ENCODE measurements around the gene MTMR12. TPM values are rescaled to one million over a fixed set of nuclear protein-coding genes. Genes with fewer than 3 reads are reported as not detected.

Gene MTMR12
- total RNA-seq, 4 donors from 2014 or later, result 13.8 to 27.5 (median 17.4) TPM

DNA sequence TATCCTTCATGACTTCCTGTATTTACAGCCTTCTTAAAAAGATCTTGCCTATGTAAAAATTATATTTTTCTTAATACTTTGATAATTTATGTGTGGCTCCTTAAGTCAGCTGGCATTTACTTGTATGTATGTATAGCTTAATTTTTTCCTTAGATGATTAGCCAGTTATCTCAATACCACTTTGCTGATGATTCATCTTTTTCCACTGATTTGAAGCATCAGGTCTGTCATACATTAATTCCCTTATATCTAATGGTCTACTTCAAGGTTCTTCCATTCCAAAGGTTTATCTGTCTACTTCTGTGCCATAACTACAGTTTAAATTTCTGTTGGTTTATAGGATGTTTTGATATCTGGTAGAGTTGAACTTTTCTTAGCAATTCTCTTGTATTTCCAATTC is 44.9 kb upstream of the MTMR12 start:
- H3K36me3 ChIP-seq, result peaks cover 0 to 100% (median 14%) of the 10 kb centered on the region in 3 donors
- H3K27me3 ChIP-seq, result no peaks in the 10 kb centered on the region
- no peaks in the 10 kb centered on the region for H3K9me3 ChIP-seq
- no peaks in the 10 kb centered on the region for H3K4me1 ChIP-seq
- H3K4me3 ChIP-seq, result no peak overlapping the region
- no peak overlapping the region for H3K27ac ChIP-seq
- TF ChIP-seq, protein P1, sequence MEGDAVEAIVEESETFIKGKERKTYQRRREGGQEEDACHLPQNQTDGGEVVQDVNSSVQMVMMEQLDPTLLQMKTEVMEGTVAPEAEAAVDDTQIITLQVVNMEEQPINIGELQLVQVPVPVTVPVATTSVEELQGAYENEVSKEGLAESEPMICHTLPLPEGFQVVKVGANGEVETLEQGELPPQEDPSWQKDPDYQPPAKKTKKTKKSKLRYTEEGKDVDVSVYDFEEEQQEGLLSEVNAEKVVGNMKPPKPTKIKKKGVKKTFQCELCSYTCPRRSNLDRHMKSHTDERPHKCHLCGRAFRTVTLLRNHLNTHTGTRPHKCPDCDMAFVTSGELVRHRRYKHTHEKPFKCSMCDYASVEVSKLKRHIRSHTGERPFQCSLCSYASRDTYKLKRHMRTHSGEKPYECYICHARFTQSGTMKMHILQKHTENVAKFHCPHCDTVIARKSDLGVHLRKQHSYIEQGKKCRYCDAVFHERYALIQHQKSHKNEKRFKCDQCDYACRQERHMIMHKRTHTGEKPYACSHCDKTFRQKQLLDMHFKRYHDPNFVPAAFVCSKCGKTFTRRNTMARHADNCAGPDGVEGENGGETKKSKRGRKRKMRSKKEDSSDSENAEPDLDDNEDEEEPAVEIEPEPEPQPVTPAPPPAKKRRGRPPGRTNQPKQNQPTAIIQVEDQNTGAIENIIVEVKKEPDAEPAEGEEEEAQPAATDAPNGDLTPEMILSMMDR (IDR thresholded peaks at IDR 0.05), result no peak
- TF ChIP-seq POLR2A (IDR thresholded peaks at IDR 0.05), result no peak
- intact Hi-C loops (cut with DNase I), result no loop called here
- DNase-seq, result no peak

DNA sequence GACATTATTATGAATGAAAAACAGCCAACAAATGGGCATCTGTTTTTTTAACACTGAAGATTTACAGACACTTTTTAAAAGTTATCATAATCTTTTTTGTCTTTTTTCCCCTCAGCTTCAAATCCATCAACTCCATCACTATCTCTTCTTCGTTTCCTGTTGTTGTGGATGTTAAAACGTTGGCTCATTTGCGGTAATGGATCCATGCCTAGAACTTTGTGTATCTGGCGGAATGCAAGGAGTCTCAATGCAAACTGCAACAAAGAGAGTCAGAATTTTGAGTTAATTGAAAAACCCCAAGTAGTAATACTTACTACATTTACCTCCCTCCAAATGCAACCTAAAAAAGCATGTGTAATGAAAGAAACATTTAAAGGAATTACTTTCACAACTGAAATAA is 42.9 kb upstream of the MTMR12 start:
- Histone ChIP-seq H3K36me3 (peaks cover 0 to 82% (median 5%) of the 10 kb centered on the region in 3 donors), H3K27ac (no peak overlapping the region), H3K9me3 (no peaks in the 10 kb centered on the region), H3K4me3 (no peak overlapping the region), H3K4me1 (no peaks in the 10 kb centered on the region), H3K27me3 (no peaks in the 10 kb centered on the region)
- 68 to 85% methylated on average over 4 of the region's 4 CpGs for WGBS, 2 donors
- no peak for TF ChIP-seq POLR2A (IDR thresholded peaks at IDR 0.05)
- TF ChIP-seq, protein P1 (IDR thresholded peaks at IDR 0.05), result no peak
- no peak for DNase-seq
- intact Hi-C loops (cut with DNase I), result no loop called here

- no peak for TF ChIP-seq POLR2A (IDR thresholded peaks at IDR 0.05)
- TF ChIP-seq, protein P1 (IDR thresholded peaks at IDR 0.05), result no peak
- WGBS, 2 donors, result 92 to 94% methylated on average over 8 to 9 of the region's 9 CpGs
- Histone ChIP-seq H3K9me3 (no peaks in the 10 kb centered on the region), H3K4me1 (no peaks in the 10 kb centered on the region), H3K36me3 (peaks cover 0 to 60% (median 5%) of the 10 kb centered on the region in 3 donors), H3K4me3 (no peak overlapping the region), H3K27ac (no peak overlapping the region), H3K27me3 (no peaks in the 10 kb centered on the region)
- DNase-seq, result no peak
- intact Hi-C loops (cut with DNase I), result no loop called here
These were observed 40.7 kb upstream of the MTMR12 start for GRCh38 chr5:32353420-32353819.

DNA sequence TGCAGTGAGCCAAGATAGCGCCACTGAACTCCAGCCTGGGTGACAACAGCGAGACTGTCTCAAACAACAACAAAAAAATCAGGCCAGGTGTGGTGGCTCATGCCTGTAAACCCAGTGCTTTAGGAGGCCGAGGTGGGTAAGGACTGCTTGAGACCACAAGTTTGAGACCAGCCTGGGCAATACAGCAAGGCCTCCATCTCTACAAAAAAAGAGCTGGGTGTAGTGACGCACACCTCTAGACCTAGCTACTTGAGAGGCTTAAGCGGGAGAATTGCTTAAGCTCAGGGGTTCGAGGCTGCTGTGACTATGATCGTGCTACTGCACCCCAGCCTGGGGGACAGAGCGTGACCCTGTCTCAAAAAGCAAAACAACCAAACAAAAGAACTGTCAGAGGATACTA is 39.9 kb upstream of the MTMR12 start:
- H3K9me3 ChIP-seq, result no peaks in the 10 kb centered on the region
- H3K4me3 ChIP-seq, result no peak overlapping the region
- no peaks in the 10 kb centered on the region for H3K4me1 ChIP-seq
- DNase-seq, result no peak
- intact Hi-C loops (cut with DNase I), result no loop called here
- no peaks in the 10 kb centered on the region for H3K27me3 ChIP-seq
- H3K27ac ChIP-seq, result no peak overlapping the region
- H3K36me3 ChIP-seq, result peaks cover 0 to 52% (median 0%) of the 10 kb centered on the region in 3 donors
- TF ChIP-seq, protein P1 (IDR thresholded peaks at IDR 0.05), result no peak
- 84 to 90% methylated on average over 8 of the region's 8 CpGs for WGBS, 2 donors

- H3K36me3 ChIP-seq, result no peaks in the 10 kb centered on the region
- H3K9me3 ChIP-seq, result no peaks in the 10 kb centered on the region
- H3K4me1 ChIP-seq, result no peaks in the 10 kb centered on the region
- intact Hi-C loops (cut with DNase I), result no loop called here
- H3K27me3 ChIP-seq, result no peaks in the 10 kb centered on the region
- no peak overlapping the region for H3K4me3 ChIP-seq
- TF ChIP-seq, protein P1 (IDR thresholded peaks at IDR 0.05), result no peak
- no peak for TF ChIP-seq POLR2A (IDR thresholded peaks at IDR 0.05)
- H3K27ac ChIP-seq, result no peak overlapping the region
- 91 to 93% methylated on average over 2 of the region's 2 CpGs for WGBS, 2 donors
- no peak for DNase-seq
These were observed 34.1 kb upstream of the MTMR12 start for GRCh38 chr5:32346869-32347268.
